CD4-positive, alpha-beta T cell treated with Interleukin-2 at 100 ng/mL for 4 hours (primary cell): ENCODE data around the gene TGM3.

Source experiments
- DNase-seq: peaks from one replicate; pipeline ENCODE4 v3.0.0-alpha.2; 2020; ENCODE audit warnings: low spot score

The TGM3 gene

DNA sequence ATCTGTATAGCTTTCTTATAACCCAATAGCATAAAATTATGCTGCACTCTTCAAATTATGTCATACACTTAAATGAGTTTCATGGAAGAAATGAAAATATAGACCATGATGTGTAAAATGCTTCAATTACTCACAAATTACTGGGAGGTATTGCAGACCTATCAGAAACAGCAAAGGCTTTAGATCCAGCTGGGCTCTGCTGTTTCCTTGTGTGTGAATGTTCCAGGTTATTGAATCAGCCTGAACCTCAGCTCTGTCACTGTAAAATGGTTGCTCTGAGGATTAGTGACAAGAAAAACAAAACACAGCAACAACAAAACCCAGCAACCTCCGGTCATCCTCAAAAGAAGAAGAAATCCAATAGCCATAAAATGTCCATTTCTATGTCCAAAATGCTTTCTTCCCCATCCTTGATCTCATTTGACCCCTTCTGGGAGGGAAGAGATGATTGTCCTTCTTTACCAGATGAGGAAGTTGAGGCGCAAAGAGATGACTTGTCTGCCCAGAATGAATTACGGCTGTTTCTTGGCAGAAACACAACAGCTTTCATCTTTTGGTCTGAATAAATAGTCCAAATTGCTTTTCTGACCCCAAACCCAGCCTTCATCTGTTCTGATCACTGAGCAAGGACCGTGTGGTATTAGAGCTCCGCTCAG is 42.7 kb downstream of the TGM3 start:
- no peak for DNase-seq

DNA sequence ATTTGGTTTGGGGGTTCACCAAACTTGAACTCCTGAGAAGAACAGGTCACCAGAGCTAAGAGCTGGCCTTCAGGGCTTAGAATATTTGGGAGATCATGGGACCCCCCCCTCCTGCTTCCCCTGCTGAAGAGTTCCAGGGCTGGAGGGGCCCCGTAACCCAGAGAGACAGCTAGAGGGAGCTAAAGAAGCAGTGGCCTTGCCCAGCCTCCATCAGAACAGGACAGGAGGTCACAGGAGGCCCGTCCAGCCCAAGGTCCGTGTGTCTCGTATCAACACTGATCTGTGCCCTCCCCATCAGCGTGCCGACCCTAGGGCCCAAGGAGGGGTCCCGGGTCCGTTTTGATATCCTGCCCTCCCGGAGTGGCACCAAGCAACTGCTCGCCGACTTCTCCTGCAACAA is 44.3 kb downstream of the TGM3 start:
- DNase-seq: no peak

- DNase-seq: no peak
Observed at GRCh38 chr20:2340823-2341222, 45.0 kb downstream of the TGM3 start.

DNA sequence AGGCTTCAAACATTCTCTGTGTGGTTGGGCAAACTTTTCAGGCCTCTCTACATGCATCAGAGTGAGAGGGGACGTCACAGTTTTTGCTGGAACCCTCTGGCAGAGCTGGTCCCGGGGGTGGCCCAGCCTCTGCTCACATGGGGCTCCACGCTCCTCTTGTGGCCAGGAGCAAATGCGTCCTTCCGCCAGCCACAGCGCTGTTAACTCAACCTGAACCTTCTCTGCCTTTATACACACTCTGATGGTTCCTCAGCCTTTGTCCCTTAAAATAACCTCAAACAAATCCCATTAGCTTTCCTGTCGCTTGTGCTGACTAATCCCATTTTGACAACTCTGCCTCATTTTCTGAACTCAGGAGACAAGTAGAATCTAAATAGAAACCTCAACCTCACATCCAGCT is 45.5 kb downstream of the TGM3 start:
- no peak for DNase-seq

GRCh38 chr20:2342243-2342642 is 46.4 kb downstream of the TGM3 start:
- no peak for DNase-seq

DNA sequence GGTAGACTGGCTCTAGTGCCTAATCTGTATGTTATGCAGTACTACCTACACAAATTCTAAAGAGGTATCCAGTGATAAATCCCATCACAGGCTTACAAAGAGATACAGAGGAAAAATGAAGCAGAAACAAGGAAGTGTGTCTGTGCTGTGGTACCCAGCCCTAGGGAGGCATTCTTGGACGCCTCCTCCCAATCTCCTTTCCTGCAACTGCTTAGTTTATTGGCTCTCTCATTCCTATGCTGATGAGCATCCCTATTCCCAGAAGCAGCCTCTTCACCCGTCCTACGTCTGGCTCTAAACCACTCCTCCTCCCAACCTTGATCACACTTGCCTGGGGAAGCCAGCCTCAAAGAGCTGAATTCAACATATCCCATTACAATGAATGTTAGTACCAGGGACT is 50.4 kb downstream of the TGM3 start:
- DNase-seq: no peak

DNA sequence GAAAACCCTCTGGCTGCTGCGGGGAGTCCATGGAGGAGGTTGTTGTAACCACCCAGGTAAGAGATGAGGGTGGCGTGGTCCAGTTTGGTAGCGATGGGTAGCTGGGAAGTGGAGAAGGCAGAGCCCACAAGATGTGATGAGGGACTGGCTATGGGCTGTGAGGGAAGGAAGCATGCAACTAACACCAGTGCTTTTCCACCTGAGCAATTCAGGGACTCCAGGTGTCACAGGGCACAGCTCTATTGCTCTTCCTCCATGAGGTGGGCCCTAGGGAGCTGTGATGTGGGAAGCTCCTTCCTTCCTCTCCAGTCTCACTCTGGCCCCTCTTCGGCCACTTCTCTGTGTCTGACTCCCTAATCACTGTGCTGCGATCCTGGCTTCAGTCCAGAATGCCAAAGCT is 52.5 kb downstream of the TGM3 start:
- no peak for DNase-seq

- DNase-seq: no peak
Observed at GRCh38 chr20:2349801-2350200, 54.0 kb downstream of the TGM3 start.

DNA sequence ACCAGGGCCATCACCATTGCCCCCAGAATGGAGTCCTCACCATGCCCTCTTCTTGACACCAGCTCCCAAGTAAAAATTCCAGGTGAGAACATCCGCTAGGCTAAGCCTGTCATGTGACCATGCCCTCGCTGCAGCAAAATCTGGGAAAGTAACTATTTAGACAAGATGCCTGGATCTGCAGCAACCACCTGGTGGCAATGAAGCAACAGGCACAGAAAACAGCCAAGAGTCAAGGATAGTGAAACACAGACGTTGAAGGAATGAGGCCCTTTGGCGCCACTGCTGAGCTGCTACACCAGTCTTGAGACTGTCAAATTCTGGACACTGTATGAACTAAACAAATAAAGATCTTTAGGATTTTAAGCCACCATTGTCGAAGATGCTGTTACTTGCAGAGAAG is 54.8 kb downstream of the TGM3 start:
- no peak for DNase-seq

- no peak for DNase-seq
Observed at GRCh38 chr20:2353231-2353630, 57.4 kb downstream of the TGM3 start.

DNA sequence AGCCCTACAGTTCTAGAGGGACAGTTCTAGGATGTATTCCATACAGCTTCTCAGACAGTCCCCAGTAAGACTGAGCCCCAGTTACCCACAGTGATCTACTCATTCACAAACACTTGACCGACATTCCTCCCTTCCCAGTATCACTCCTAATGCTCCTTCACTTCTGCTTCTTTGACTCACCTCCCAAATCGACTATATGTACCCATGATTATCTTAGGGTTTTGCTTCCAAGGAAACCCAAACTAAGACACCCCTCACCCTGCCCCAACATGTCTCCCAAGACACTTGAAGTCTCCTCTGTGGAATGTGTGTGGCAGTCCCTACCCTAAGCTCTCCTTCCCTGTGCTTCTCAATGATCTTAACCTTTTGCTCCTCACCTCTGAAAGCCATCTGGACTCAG is 61.3 kb downstream of the TGM3 start:
- DNase-seq: no peak

GRCh38 chr20:2358006-2358405 is 62.2 kb downstream of the TGM3 start:
- DNase-seq: no peak

DNA sequence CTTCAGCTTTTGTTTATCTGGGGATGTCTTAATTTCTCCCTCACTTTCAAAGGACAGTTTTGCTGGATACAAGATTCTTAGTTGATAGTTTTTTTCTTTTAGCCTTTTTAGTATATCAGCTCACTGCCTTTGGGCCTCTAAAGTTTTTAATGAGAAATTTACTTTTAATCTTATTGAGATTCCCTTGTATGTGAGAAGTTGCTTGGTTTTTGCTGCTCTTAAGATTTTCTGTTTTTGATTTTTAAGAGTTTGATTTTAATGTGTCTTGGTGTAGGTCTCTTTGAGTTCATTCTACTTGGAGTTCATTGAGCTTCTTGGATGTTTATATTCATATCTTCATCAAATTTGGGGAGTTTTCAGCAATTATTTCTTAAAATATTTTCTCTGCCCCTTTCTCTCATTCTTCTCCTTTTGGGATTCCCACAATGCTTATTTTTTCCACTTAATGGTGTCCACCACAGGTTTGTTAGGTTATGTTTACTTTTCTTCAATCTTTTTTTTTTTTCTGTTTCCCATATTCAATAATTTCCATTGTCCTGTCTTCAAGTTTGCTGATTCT is 65.3 kb downstream of the TGM3 start:
- no peak for DNase-seq

GRCh38 chr20:2363187-2363586 is 67.4 kb downstream of the TGM3 start:
- DNase-seq: no peak

DNA sequence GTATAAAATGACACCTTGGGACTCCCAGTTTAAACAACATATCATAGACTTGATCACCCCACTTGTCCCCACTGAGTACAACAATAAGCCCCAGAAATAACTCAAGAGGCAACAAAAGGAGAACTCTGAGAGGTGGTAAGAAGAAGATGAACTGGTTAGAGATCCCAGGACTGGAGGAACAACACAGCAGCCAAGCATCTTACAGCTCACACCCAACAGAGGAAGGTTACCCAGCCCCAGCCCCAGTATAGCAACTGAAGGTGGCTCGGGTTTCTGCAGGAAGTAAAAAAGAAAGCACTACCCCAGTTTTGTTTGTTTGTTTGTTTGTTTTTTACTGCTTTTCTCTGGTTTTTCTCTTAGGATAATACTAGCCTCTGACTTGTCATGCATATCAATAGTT is 67.8 kb downstream of the TGM3 start:
- no peak for DNase-seq

DNA sequence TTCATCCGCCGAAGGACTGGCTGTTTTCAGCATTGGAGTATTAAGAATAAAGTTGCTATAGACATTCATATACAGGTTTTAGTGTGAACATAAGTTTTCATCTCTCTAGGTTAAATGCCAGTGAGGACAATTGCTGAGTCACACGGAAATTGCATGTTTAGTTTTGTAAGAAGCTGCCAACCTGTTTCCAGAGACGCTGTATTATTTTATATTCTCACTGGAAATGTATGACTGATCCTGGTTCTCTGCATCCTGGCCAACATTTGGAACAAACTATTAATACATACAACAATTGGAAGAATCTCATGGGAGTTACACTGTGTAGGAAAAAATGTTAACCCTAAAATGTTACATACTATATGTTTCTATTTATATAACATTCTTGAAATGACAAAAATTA is 68.2 kb downstream of the TGM3 start:
- DNase-seq: no peak

DNA sequence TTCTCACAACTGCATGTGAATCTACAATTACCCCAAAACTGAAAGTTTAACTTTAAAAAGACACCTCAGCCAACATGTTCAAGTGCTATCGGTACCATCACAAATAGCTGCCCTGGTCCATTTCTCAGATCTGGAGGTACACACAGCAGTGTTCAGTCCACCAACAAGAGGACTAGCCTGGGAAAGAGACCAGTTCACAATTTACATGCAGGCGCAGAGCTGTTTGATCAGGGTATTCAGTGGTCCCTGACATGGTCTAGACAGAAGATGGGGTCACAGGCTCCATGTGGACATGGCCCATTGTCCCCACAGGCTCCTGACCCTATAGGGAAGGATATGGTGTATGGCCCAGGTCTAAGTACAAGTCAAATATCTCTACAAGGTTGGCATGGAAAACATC is 69.3 kb downstream of the TGM3 start:
- no peak for DNase-seq

- no peak for DNase-seq
Observed at GRCh38 chr20:2365666-2366065, 69.9 kb downstream of the TGM3 start.

DNA sequence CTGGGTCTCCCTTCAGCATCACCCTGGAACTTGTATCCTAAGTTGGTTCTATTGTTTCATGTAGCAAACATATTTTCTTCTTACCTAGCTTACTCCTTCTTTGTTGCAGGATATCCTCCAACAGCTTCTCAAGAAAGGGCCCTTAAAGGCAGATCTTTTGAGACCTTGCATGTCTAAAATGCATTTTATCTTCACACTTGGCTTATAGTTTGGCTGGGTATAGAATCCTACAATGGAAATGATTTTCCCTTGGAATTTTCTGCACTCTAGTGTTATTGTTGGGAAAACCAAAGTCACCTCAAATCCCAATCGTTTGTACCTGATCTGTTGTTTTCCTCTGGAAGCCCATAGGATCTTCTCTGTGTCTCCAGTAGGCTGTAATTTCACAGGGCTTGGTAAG is 72.8 kb downstream of the TGM3 start:
- no peak for DNase-seq

DNA sequence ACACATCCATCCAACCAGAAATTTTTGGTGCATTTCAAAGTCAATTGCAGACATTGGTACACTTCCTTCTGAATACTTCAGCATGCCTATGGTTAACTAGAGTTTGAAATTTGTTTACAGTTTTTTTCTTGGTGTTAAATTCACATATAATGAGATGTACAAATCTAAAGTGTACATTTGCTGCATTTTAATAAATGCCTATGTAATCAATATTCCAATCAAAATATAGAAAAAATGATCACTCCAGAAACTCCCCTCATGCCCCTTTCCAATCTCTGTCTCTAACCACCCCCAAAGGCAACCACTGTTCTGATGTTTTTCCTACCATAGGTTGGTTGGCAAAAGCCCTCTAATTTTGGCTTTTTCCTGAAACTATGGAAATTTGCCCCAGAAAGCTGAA is 77.3 kb downstream of the TGM3 start:
- no peak for DNase-seq

DNA sequence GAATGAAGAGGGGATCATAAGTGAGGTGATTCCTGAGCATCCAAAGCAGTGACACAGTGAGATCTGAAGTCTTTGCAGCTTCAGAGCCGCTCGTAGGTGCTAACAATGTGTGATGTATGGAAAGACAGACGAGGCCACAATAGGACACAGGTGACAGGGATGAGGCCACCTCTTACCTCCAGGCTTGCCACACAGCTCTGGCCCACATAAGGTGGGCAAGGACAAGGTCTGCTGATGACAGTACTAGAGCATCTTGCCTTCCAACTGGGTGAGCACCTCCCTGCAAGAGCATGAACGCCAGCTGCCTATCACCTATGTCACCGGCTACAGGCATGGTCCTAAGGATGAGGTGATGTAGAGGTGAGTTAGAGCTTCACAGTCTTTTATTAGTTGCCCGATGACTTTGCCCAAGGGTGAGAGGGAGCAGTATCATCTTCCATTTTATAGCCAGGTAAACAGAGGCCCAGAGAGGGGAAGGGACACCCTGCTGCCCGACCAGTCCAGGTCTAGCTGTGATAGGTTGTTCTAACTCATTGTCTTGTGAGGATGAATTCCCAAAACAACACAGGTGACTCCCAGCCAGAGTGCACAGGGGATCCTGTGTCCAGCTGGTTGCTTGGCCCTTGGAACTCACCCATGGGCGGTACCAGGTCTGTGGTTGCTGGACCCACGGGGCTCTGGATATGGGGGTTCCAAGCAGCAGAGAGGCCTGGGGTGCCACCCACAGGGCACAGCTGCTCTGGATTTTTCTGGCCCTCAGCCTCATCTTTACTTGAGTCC is 78.7 kb downstream of the TGM3 start:
- no peak for DNase-seq

DNA sequence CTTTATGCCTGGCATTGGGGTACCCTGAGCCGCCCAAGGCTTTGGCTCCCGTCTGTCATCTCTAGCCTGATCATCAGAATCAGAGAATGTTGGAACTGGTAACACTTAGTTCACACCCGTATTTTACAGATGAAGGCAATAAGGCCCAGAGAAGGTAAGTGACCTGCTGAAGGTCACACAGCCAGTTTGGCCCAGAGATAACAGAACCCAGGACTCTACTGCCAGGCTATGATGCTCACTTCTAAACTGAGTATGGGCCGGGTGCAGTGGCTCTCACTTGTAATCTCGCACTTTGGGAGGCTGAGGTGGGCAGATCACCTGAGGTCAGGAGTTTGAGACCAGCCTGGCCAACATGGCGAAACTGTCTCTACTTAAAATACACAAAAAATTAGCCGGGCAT is 83.1 kb downstream of the TGM3 start:
- DNase-seq: no peak

DNA sequence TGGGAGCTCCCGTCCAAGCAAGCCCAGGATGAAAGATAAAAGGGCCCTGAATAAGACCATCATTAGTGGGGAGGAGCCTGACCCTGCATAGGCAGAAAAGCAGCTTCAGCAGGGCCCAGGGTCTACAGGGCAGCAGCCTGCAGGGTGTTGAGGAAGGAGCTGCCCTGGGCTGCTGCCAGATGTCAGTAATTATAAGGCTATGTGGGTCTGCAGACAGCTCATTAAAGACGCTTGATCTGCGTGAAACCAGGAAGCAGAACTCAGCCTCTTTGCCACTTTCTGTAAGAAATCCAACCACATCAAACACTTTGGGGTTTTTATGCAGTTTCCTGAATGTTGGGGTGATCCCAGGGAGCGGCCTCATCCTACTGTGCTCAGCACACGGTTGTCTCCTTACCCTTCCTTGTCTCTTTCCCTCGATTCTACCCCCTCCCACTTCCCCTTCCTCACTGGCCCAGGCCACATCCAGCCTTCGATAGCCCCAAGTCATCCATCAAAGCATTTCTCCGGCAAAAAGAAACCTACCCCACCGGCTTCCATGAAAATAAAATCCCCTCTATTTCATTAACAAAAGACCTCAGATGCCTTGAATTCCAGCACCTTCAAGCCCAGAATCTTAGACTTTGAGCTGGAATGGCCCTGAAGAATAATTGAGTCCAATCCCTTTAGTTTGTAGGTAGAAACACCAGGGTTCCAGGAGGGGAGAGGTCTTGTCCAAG is 83.9 kb downstream of the TGM3 start:
- DNase-seq: peak; percentile 20
